SK-N-SH (cell line): ENCODE results near the gene PPEF1. TPM values are rescaled to one million over a fixed set of nuclear protein-coding genes. Genes with fewer than 3 reads are reported as not detected.

Experiments
- CTCF ChIA-PET: fragments of 300-600, 350-600 bp; formaldehyde crosslinking; extraction: SDS; loops from one replicate; lab custom pipeline; 2021; lab: Yijun Ruan, JAX
- POLR2A ChIA-PET: fragments of 350-600 bp; sonication (Branson Sonifier 250); formaldehyde crosslinking; extraction: SDS; loops from one replicate; lab custom pipeline; 2020; ENCODE audit warnings: antibody characterized with exemption, inconsistent platforms; lab: Yijun Ruan, JAX
- DNase-seq: peaks from one replicate; pipeline ENCODE4 v3.0.0; 2012
- H2AFZ ChIP-seq: fragments of 200-600 bp; sonication (generic); 2 replicates; pipeline ENCODE4 v1.8.1; 2016; ENCODE audit warnings: antibody characterized with exemption, mild to moderate bottlenecking, low read depth
- H3F3A ChIP-seq: fragments of 200-600 bp; sonication (generic); replicated peaks from 2 replicates; pipeline ENCODE3; 2016; ENCODE audit warnings: antibody characterized with exemption, mild to moderate bottlenecking; ENCODE audit not compliant: insufficient read depth
- H3K27ac ChIP-seq, 2 experiments: fragments of 200-500 bp in 1 of 2; fragments of 200-600 bp in 1 of 2; sonication (Bioruptor generic) in 1 of 2; sonication (generic), shearing (Covaris generic) in 1 of 2; 2 replicates each; pipeline versions ENCODE4 v1.5.1 to v1.6.1; 2014 to 2016; ENCODE audit warnings: low read depth in 2 of 2, inconsistent platforms in 1 of 2, low read length in 1 of 2, mild to moderate bottlenecking in 1 of 2, mixed read lengths in 1 of 2
- H3K27me3 ChIP-seq: fragments of 200-600 bp; sonication (generic), shearing (Covaris generic); 2 replicates; pipeline ENCODE4 v1.6.1; 2016; ENCODE audit warnings: mixed run types; ENCODE audit not compliant: insufficient read depth
- H3K36me3 ChIP-seq, 2 experiments: fragments of 200-500 bp in 1 of 2; fragments of 200-600 bp in 1 of 2; sonication (Bioruptor generic) in 1 of 2; sonication (generic) in 1 of 2; replicated peaks in 1 of 2; 2 replicates each; pipeline versions ENCODE3 to v1.5.1; 2014 to 2016; ENCODE audit warnings: low read length in 1 of 2, mild to moderate bottlenecking in 1 of 2; ENCODE audit not compliant: insufficient read depth in 2 of 2, control insufficient read depth in 1 of 2
- H3K4me1 ChIP-seq, 2 experiments: fragments of 200-500 bp in 1 of 2; fragments of 200-600 bp in 1 of 2; sonication (Bioruptor generic) in 1 of 2; sonication (generic), shearing (Covaris generic) in 1 of 2; 2 replicates each; pipeline versions ENCODE4 v1.5.1 to v1.6.1; 2014 to 2016; ENCODE audit warnings: low read depth in 1 of 2, low read length in 1 of 2, mixed run types in 1 of 2; ENCODE audit not compliant: insufficient read depth in 2 of 2, control insufficient read depth in 1 of 2
- H3K4me2 ChIP-seq: fragments of 200-600 bp; sonication (generic), shearing (Covaris generic); 2 replicates; pipeline ENCODE4 v1.6.1; 2017; ENCODE audit warnings: mixed run types
- H3K4me3 ChIP-seq, 2 experiments: fragments of 200-500 bp in 1 of 2; fragments of 200-600 bp in 1 of 2; sonication (Bioruptor generic) in 1 of 2; sonication (generic), shearing (Covaris generic) in 1 of 2; 2 replicates each; pipeline versions ENCODE4 v1.5.1 to v1.8.1; 2014 to 2016; ENCODE audit warnings: low read depth in 2 of 2, inconsistent platforms in 1 of 2, low read length in 1 of 2, mild to moderate bottlenecking in 1 of 2, mixed read lengths in 1 of 2, moderate library complexity in 1 of 2
- H3K79me2 ChIP-seq: fragments of 200-600 bp; sonication (generic); 2 replicates; pipeline ENCODE4 v1.8.1; 2017; ENCODE audit warnings: mild to moderate bottlenecking; ENCODE audit not compliant: insufficient read depth
- H3K9ac ChIP-seq: fragments of 200-600 bp; sonication (generic); 2 replicates; pipeline ENCODE4 v1.6.1; 2017; ENCODE audit warnings: mixed run types
- H3K9me2 ChIP-seq: fragments of 200-600 bp; sonication (generic); 2 replicates; pipeline ENCODE4 v1.6.1; 2017; ENCODE audit warnings: mixed run types
- H3K9me3 ChIP-seq: fragments of 200-600 bp; sonication (generic); 2 replicates; pipeline ENCODE4 v1.6.1; 2017; ENCODE audit warnings: mixed run types, mild to moderate bottlenecking, moderate library complexity
- H4K20me1 ChIP-seq: fragments of 200-600 bp; sonication (generic); 2 replicates; pipeline ENCODE4 v1.6.1; 2017; ENCODE audit warnings: mild to moderate bottlenecking, mixed run types; ENCODE audit not compliant: insufficient read depth
- ELF1 ChIP-seq: IDR thresholded peaks from 2 replicates; pipeline ENCODE4 v1.4.0; 2012
- EP300 ChIP-seq, 2 experiments: IDR thresholded peaks; 2 replicates each; pipeline versions ENCODE4 v1.4.0 to v1.6.1; 2012; ENCODE audit warnings: borderline replicate concordance in 1 of 2, low read depth in 1 of 2, low read length in 1 of 2
- EZH2phosphoT487 ChIP-seq: fragments of 200-600 bp; sonication (generic); IDR thresholded peaks from 2 replicates; pipeline ENCODE4 v1.6.1; 2017; ENCODE audit warnings: low read depth, mixed run types, mild to moderate bottlenecking, antibody characterized with exemption, moderate library complexity, borderline replicate concordance
- FOXJ3 ChIP-seq: sonication (generic); formaldehyde crosslinking; IDR thresholded peaks from 2 replicates; pipeline ENCODE4 v1.5.1; 2020; ENCODE audit warnings: mild to moderate bottlenecking, missing genetic modification reagents
- FOXM1 ChIP-seq: IDR thresholded peaks from 2 replicates; pipeline ENCODE4 v1.4.0; 2012; ENCODE audit warnings: low read depth, mild to moderate bottlenecking
- MEF2A ChIP-seq: IDR thresholded peaks from 2 replicates; pipeline ENCODE4 v1.4.0; 2012; ENCODE audit warnings: low read depth, borderline replicate concordance
- RAD21 ChIP-seq: IDR thresholded peaks from 2 replicates; pipeline ENCODE4 v1.6.1; 2012; ENCODE audit warnings: mild to moderate bottlenecking, low read length
- SIN3A ChIP-seq: IDR thresholded peaks from 2 replicates; pipeline ENCODE4 v1.6.1; 2012; ENCODE audit warnings: low read depth, mild to moderate bottlenecking, low read length, moderate library complexity, borderline replicate concordance
- WGBS: methylation state at CpG from one replicate; pipeline ENCODE4 v1.1.6; 2017; ENCODE audit warnings: low lambda C conversion rate; 5-methylcytosine and 5-hydroxymethylcytosine counted together
- polyA plus RNA-seq, 3 experiments: library from polyadenylated mRNA; depleted of rRNA; stranded (reverse); fragments of >200 nt; gene quantifications; 2 replicates each; pipeline ENCODE4 v1.2.3, GENCODE V29; 2012
- TF ChIP-seq, protein P1 (sequence below): IDR thresholded peaks from 2 replicates; pipeline ENCODE4 v1.6.1; 2012; ENCODE audit warnings: mild to moderate bottlenecking, low read depth, low read length, moderate library complexity
- TF ChIP-seq, protein P2 (sequence below): fragments of 150-350 bp; IDR thresholded peaks from 2 replicates; pipeline ENCODE4 v1.6.1; 2017; ENCODE audit warnings: antibody characterized with exemption, low read length, low read depth, borderline replicate concordance
- TF ChIP-seq, protein P3 (sequence below): fragments of 200-600 bp; sonication (generic); IDR thresholded peaks from 2 replicates; pipeline ENCODE4 v1.6.1; 2017; ENCODE audit warnings: antibody characterized with exemption, mild to moderate bottlenecking, moderate library complexity
- TF ChIP-seq, protein P4 (sequence below): IDR thresholded peaks from 2 replicates; pipeline ENCODE4 v1.4.0; 2012; ENCODE audit warnings: low read depth, borderline replicate concordance
- TF ChIP-seq, protein P5 (sequence below): fragments of 150-350 bp; IDR thresholded peaks from 2 replicates; pipeline ENCODE4 v1.6.1; 2016; ENCODE audit warnings: mild to moderate bottlenecking, low read depth, low read length
- TF ChIP-seq, protein P6 (sequence below): IDR thresholded peaks from 2 replicates; pipeline ENCODE4 v1.4.0; 2012; ENCODE audit warnings: low read depth

The PPEF1 gene
- polyA plus RNA-seq, 1 of the 3 experiments (the other 2 are of a cell fraction): 0.16 TPM

DNA sequence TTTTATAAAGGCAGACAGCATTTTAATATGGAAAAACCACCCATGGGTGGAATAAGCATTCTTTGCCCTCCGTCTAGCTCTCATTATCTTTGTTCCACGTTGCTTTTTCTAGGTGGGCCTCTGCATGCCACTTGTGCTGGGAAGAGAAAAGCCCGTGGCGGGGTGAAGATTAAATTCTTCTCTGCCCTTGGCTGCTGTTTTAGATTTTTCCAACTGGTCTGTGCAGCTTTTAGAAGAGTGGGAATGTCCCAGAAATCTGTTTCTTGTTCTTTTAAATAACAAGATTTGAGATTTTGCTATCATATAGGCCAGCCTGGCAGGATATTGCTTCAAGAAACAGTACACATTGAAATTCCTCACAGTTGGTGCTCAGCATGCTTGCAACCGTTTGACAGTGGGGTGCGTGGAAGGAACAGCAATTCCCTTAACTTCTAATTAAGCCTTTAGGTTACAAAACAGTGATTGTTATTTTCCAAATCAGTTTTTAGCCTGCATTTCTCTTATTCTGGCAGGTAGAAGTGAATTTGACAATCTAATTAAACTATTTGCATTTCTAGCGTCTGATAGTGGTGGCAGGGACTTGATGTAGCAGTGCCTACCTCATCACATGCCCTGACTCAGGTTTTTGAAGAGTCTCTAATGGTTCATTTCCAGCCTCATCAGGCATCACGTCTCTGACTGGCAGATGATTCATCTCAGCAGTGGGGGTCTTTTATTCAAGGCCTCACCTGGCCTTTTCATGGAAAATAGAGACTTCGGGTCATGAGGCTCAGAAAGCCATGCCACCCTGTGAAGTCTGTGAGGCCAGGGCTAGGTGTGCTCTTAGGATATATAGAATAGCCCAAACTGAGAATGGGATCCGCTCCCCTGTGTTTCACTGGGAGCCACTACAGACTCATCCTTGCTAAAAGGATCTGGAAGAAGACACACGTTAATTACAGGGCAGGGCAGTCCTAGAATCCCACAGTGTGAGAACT lies 50.8 kb downstream of the PPEF1 start:
- Histone ChIP-seq H3K27ac (peak overlapping the region in 1 of 2 experiments; percentile 74; a peak in 2 of 4 replicates), H3K4me3 (no peak overlapping the region), H3K79me2 (no peaks in the 10 kb centered on the region), H3K9ac (no peak overlapping the region), H3K27me3 (no peaks in the 10 kb centered on the region), H3K9me3 (no peaks in the 10 kb centered on the region), H3K4me1 (peaks cover 0 to 36% of the 10 kb centered on the region in 2 experiments; a peak in 2 of 4 replicates), H3K36me3 (no peaks in the 10 kb centered on the region), H4K20me1 (no peaks in the 10 kb centered on the region), H3K4me2 (no peak overlapping the region), H3K9me2 (no peaks in the 10 kb centered on the region), H2AFZ (no peak overlapping the region), H3F3A (no peaks in the 10 kb centered on the region)
- ChIA-PET CTCF (no interaction called here), POLR2A (no interaction called here)
- WGBS: 53% methylated on average over 11 of the region's 11 CpGs
- TF ChIP-seq EP300 (IDR thresholded peaks at IDR 0.05; ENCODE audit: borderline replicate concordance in 1 of 2, low read depth in 1 of 2, low read length in 1 of 2) (no peak), MEF2A (no peak), EZH2phosphoT487 (no peak), SIN3A (no peak), ELF1 (no peak), FOXJ3 (CRISPR knock-in tag) (no peak), RAD21 (no peak), FOXM1 (no peak)
- TF ChIP-seq, protein P1, sequence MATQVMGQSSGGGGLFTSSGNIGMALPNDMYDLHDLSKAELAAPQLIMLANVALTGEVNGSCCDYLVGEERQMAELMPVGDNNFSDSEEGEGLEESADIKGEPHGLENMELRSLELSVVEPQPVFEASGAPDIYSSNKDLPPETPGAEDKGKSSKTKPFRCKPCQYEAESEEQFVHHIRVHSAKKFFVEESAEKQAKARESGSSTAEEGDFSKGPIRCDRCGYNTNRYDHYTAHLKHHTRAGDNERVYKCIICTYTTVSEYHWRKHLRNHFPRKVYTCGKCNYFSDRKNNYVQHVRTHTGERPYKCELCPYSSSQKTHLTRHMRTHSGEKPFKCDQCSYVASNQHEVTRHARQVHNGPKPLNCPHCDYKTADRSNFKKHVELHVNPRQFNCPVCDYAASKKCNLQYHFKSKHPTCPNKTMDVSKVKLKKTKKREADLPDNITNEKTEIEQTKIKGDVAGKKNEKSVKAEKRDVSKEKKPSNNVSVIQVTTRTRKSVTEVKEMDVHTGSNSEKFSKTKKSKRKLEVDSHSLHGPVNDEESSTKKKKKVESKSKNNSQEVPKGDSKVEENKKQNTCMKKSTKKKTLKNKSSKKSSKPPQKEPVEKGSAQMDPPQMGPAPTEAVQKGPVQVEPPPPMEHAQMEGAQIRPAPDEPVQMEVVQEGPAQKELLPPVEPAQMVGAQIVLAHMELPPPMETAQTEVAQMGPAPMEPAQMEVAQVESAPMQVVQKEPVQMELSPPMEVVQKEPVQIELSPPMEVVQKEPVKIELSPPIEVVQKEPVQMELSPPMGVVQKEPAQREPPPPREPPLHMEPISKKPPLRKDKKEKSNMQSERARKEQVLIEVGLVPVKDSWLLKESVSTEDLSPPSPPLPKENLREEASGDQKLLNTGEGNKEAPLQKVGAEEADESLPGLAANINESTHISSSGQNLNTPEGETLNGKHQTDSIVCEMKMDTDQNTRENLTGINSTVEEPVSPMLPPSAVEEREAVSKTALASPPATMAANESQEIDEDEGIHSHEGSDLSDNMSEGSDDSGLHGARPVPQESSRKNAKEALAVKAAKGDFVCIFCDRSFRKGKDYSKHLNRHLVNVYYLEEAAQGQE: no peak
- TF ChIP-seq, protein P2, sequence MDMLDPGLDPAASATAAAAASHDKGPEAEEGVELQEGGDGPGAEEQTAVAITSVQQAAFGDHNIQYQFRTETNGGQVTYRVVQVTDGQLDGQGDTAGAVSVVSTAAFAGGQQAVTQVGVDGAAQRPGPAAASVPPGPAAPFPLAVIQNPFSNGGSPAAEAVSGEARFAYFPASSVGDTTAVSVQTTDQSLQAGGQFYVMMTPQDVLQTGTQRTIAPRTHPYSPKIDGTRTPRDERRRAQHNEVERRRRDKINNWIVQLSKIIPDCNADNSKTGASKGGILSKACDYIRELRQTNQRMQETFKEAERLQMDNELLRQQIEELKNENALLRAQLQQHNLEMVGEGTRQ: no peak
- TF ChIP-seq, protein P3, sequence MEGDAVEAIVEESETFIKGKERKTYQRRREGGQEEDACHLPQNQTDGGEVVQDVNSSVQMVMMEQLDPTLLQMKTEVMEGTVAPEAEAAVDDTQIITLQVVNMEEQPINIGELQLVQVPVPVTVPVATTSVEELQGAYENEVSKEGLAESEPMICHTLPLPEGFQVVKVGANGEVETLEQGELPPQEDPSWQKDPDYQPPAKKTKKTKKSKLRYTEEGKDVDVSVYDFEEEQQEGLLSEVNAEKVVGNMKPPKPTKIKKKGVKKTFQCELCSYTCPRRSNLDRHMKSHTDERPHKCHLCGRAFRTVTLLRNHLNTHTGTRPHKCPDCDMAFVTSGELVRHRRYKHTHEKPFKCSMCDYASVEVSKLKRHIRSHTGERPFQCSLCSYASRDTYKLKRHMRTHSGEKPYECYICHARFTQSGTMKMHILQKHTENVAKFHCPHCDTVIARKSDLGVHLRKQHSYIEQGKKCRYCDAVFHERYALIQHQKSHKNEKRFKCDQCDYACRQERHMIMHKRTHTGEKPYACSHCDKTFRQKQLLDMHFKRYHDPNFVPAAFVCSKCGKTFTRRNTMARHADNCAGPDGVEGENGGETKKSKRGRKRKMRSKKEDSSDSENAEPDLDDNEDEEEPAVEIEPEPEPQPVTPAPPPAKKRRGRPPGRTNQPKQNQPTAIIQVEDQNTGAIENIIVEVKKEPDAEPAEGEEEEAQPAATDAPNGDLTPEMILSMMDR: no peak
- TF ChIP-seq, protein P4, sequence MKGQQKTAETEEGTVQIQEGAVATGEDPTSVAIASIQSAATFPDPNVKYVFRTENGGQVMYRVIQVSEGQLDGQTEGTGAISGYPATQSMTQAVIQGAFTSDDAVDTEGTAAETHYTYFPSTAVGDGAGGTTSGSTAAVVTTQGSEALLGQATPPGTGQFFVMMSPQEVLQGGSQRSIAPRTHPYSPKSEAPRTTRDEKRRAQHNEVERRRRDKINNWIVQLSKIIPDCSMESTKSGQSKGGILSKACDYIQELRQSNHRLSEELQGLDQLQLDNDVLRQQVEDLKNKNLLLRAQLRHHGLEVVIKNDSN: no peak
- TF ChIP-seq, protein P5, sequence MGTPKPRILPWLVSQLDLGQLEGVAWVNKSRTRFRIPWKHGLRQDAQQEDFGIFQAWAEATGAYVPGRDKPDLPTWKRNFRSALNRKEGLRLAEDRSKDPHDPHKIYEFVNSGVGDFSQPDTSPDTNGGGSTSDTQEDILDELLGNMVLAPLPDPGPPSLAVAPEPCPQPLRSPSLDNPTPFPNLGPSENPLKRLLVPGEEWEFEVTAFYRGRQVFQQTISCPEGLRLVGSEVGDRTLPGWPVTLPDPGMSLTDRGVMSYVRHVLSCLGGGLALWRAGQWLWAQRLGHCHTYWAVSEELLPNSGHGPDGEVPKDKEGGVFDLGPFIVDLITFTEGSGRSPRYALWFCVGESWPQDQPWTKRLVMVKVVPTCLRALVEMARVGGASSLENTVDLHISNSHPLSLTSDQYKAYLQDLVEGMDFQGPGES: no peak
- TF ChIP-seq, protein P6, sequence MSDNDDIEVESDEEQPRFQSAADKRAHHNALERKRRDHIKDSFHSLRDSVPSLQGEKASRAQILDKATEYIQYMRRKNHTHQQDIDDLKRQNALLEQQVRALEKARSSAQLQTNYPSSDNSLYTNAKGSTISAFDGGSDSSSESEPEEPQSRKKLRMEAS: no peak
- no peak for DNase-seq
